Measurements from ENCODE around the gene LARGE2.

The LARGE2 gene

GRCh38 chr11:45926536-45927331 lies 4.3 kb downstream of the LARGE2 start:
- H3K4me3 ChIP-seq (ENCODE audit: low read depth, low read length), result no peak overlapping the region
- in situ Hi-C loops (cut with HindIII; ENCODE audit: low sequenced_read_pairs), result no loop called here
- no peak for TF ChIP-seq CTCF (IDR thresholded peaks at IDR 0.05; ENCODE audit: low read depth, low read length)
- DNase-seq (ENCODE audit: low read depth, low spot score), result no peak

GRCh38 chr11:45927332-45927683 lies 4.9 kb downstream of the LARGE2 start:
- H3K4me3 ChIP-seq (ENCODE audit: low read depth, low read length), result no peak overlapping the region
- no peak for TF ChIP-seq CTCF (IDR thresholded peaks at IDR 0.05; ENCODE audit: low read depth, low read length)
- DNase-seq (ENCODE audit: low read depth, low spot score), result no peak
- in situ Hi-C loops (cut with HindIII; ENCODE audit: low sequenced_read_pairs), result no loop called here

- in situ Hi-C loops (cut with HindIII; ENCODE audit: low sequenced_read_pairs), result no loop called here
- TF ChIP-seq CTCF (IDR thresholded peaks at IDR 0.05; ENCODE audit: low read depth, low read length), result no peak
- DNase-seq (ENCODE audit: low read depth, low spot score), result no peak
- H3K4me3 ChIP-seq (ENCODE audit: low read depth, low read length), result no peak overlapping the region
Observed at GRCh38 chr11:45927684-45928413, 5.4 kb downstream of the LARGE2 start.

- in situ Hi-C loops (cut with HindIII; ENCODE audit: low sequenced_read_pairs), result no loop called here
- no peak overlapping the region for H3K4me3 ChIP-seq (ENCODE audit: low read depth, low read length)
- no peak for DNase-seq (ENCODE audit: low read depth, low spot score)
- TF ChIP-seq CTCF (IDR thresholded peaks at IDR 0.05; ENCODE audit: low read depth, low read length), result no peak
Observed at GRCh38 chr11:45928535-45929215, 6.2 kb downstream of the LARGE2 start.

- no peak overlapping the region for H3K4me3 ChIP-seq (ENCODE audit: low read depth, low read length)
- no peak for TF ChIP-seq CTCF (IDR thresholded peaks at IDR 0.05; ENCODE audit: low read depth, low read length)
- in situ Hi-C loops (cut with HindIII; ENCODE audit: low sequenced_read_pairs), result no loop called here
- no peak for DNase-seq (ENCODE audit: low read depth, low spot score)
Observed at GRCh38 chr11:45929486-45930030, 7.1 kb downstream of the LARGE2 start.

- no peak for TF ChIP-seq CTCF (IDR thresholded peaks at IDR 0.05; ENCODE audit: low read depth, low read length)
- no peak overlapping the region for H3K4me3 ChIP-seq (ENCODE audit: low read depth, low read length)
- no peak for DNase-seq (ENCODE audit: low read depth, low spot score)
- in situ Hi-C loops (cut with HindIII; ENCODE audit: low sequenced_read_pairs), result no loop called here
Observed at GRCh38 chr11:45930031-45930794, 7.8 kb downstream of the LARGE2 start.

Data from astrocyte of the spinal cord (primary cell).